ENCODE results near the gene RSRC1. TPM values are rescaled to one million over a fixed set of nuclear protein-coding genes. Genes with fewer than 3 reads are reported as not detected.

RSRC1 gene
- polyA plus RNA-seq, 1 donor (not counting 4 experiments of a cell fraction or from before 2014, with no cell fraction given), result 11.1 TPM

GRCh38 chr3:158505117-158505516, 395.2 kb downstream of the RSRC1 start:
- TF ChIP-seq EZH2 (IDR thresholded peaks at IDR 0.05; ENCODE audit: low read length) (no peak), CTCF (optimal IDR thresholded peaks at IDR 0.05 in 1 of 3, IDR thresholded peaks at IDR 0.05 in 1 of 3, conservative IDR thresholded peaks at IDR 0.05 in 1 of 3; ENCODE audit: extremely low read depth in 1 of 3, insufficient read depth in 2 of 3, low read length in 3 of 3) (no peak)
- no peak overlapping the region for H3K4me3 ChIP-seq (ENCODE audit: control insufficient read depth in 2 of 3, extremely low read depth in 1 of 3, insufficient read depth in 2 of 3, low read depth in 1 of 3, low read length in 3 of 3)
- no peaks in the 10 kb centered on the region for H3K79me2 ChIP-seq (ENCODE audit: control insufficient read depth, insufficient read depth, low read length)
- no peaks in the 10 kb centered on the region for H3K4me1 ChIP-seq (ENCODE audit: control insufficient read depth, extremely low read depth, insufficient read depth, low read length)
- H3K27ac ChIP-seq (ENCODE audit: control insufficient read depth, insufficient read depth, low read length), result no peak overlapping the region
- no peaks in the 10 kb centered on the region for H3K9me1 ChIP-seq (ENCODE audit: control insufficient read depth, extremely low read depth, insufficient read depth, low read length)
- H3K27me3 ChIP-seq (ENCODE audit: control insufficient read depth, extremely low read depth, insufficient read depth, low read length), result no peaks in the 10 kb centered on the region
- dilution Hi-C loops (cut with MboI; ENCODE audit: extremely low pct_ligation_motif_present, low sequenced_read_pairs), result no loop called here
- H3K9ac ChIP-seq (ENCODE audit: control insufficient read depth, extremely low read depth, insufficient read depth, low read length), result no peak overlapping the region
- DNase-seq (ENCODE audit: low read depth, low spot score), result no peak
- H4K20me1 ChIP-seq (ENCODE audit: control insufficient read depth, extremely low read depth, insufficient read depth, low read length), result no peaks in the 10 kb centered on the region
- no peaks in the 10 kb centered on the region for H3K36me3 ChIP-seq (ENCODE audit: control insufficient read depth in 2 of 2, extremely low read depth in 1 of 2, insufficient read depth in 2 of 2, low read length in 2 of 2)
- no peak for FAIRE-seq
- H2AFZ ChIP-seq (ENCODE audit: control insufficient read depth, low read length), result no peak overlapping the region
- H3K4me2 ChIP-seq (ENCODE audit: control insufficient read depth, extremely low read depth, insufficient read depth, low read depth, low read length), result no peak overlapping the region
- no peaks in the 10 kb centered on the region for H3K9me3 ChIP-seq (ENCODE audit: control insufficient read depth, low read depth, low read length)

GRCh38 chr3:158506456-158506855, 396.6 kb downstream of the RSRC1 start:
- Histone ChIP-seq H3K9me1 (ENCODE audit: control insufficient read depth, extremely low read depth, insufficient read depth, low read length) (no peaks in the 10 kb centered on the region), H3K4me1 (ENCODE audit: control insufficient read depth, extremely low read depth, insufficient read depth, low read length) (no peaks in the 10 kb centered on the region), H3K4me2 (ENCODE audit: control insufficient read depth, extremely low read depth, insufficient read depth, low read depth, low read length) (no peak overlapping the region), H3K9ac (ENCODE audit: control insufficient read depth, extremely low read depth, insufficient read depth, low read length) (no peak overlapping the region), H4K20me1 (ENCODE audit: control insufficient read depth, extremely low read depth, insufficient read depth, low read length) (no peaks in the 10 kb centered on the region), H3K4me3 (ENCODE audit: control insufficient read depth in 2 of 3, extremely low read depth in 1 of 3, insufficient read depth in 2 of 3, low read depth in 1 of 3, low read length in 3 of 3) (no peak overlapping the region), H3K79me2 (ENCODE audit: control insufficient read depth, insufficient read depth, low read length) (no peaks in the 10 kb centered on the region), H3K27me3 (ENCODE audit: control insufficient read depth, extremely low read depth, insufficient read depth, low read length) (no peaks in the 10 kb centered on the region), H3K27ac (ENCODE audit: control insufficient read depth, insufficient read depth, low read length) (no peak overlapping the region), H3K36me3 (ENCODE audit: control insufficient read depth in 2 of 2, extremely low read depth in 1 of 2, insufficient read depth in 2 of 2, low read length in 2 of 2) (no peaks in the 10 kb centered on the region), H3K9me3 (ENCODE audit: control insufficient read depth, low read depth, low read length) (no peaks in the 10 kb centered on the region), H2AFZ (ENCODE audit: control insufficient read depth, low read length) (no peak overlapping the region)
- dilution Hi-C loops (cut with MboI; ENCODE audit: extremely low pct_ligation_motif_present, low sequenced_read_pairs), result no loop called here
- FAIRE-seq (no peak), DNase-seq (ENCODE audit: low read depth, low spot score) (no peak)
- TF ChIP-seq EZH2 (IDR thresholded peaks at IDR 0.05; ENCODE audit: low read length) (no peak), CTCF (optimal IDR thresholded peaks at IDR 0.05 in 1 of 3, IDR thresholded peaks at IDR 0.05 in 1 of 3, conservative IDR thresholded peaks at IDR 0.05 in 1 of 3; ENCODE audit: extremely low read depth in 1 of 3, insufficient read depth in 2 of 3, low read length in 3 of 3) (no peak)

Data from keratinocyte (primary cell).